ENCODE results near the gene ZNF512B.

GRCh38 chr20:64005394-64005793, 35.7 kb upstream of the ZNF512B start:
- TF ChIP-seq, protein P1, sequence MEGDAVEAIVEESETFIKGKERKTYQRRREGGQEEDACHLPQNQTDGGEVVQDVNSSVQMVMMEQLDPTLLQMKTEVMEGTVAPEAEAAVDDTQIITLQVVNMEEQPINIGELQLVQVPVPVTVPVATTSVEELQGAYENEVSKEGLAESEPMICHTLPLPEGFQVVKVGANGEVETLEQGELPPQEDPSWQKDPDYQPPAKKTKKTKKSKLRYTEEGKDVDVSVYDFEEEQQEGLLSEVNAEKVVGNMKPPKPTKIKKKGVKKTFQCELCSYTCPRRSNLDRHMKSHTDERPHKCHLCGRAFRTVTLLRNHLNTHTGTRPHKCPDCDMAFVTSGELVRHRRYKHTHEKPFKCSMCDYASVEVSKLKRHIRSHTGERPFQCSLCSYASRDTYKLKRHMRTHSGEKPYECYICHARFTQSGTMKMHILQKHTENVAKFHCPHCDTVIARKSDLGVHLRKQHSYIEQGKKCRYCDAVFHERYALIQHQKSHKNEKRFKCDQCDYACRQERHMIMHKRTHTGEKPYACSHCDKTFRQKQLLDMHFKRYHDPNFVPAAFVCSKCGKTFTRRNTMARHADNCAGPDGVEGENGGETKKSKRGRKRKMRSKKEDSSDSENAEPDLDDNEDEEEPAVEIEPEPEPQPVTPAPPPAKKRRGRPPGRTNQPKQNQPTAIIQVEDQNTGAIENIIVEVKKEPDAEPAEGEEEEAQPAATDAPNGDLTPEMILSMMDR (IDR thresholded peaks at IDR 0.05; ENCODE audit: low read length) = no peak
- no peak for TF ChIP-seq EZH2 (IDR thresholded peaks at IDR 0.05; ENCODE audit: borderline replicate concordance, low read length)

All from OCI-LY1 (cell line).